Glutamatergic neuron (in vitro differentiated cells): ENCODE data around the gene MRPS12. TPM values are rescaled to one million over a fixed set of nuclear protein-coding genes. Genes with fewer than 3 reads are reported as not detected.

Experiments
- DNase-seq: peaks from one replicate; pipeline ENCODE4 v3.0.0; 2022
- H3K27ac Mint-ChIP-seq: one replicate; pipeline ENCODE4 v1.8.0; 2020; ENCODE audit warnings: mild to moderate bottlenecking, mixed read lengths, inconsistent platforms; ENCODE audit not compliant: unreplicated experiment
- H3K27me3 Mint-ChIP-seq: one replicate; pipeline ENCODE4 v1.8.0; 2020; ENCODE audit warnings: mild to moderate bottlenecking, moderate library complexity, mixed read lengths, inconsistent platforms; ENCODE audit not compliant: unreplicated experiment
- H3K36me3 Mint-ChIP-seq: one replicate; pipeline ENCODE4 v1.8.0; 2020; ENCODE audit warnings: mild to moderate bottlenecking, mixed read lengths, inconsistent platforms; ENCODE audit not compliant: unreplicated experiment
- H3K4me1 Mint-ChIP-seq: one replicate; pipeline ENCODE4 v1.8.0; 2020; ENCODE audit warnings: mild to moderate bottlenecking, low read depth, mixed read lengths, inconsistent platforms; ENCODE audit not compliant: unreplicated experiment
- H3K4me3 Mint-ChIP-seq: one replicate; pipeline ENCODE4 v1.8.0; 2020; ENCODE audit warnings: mild to moderate bottlenecking, mixed read lengths, inconsistent platforms; ENCODE audit not compliant: unreplicated experiment
- H3K9me3 Mint-ChIP-seq: one replicate; pipeline ENCODE4 v1.8.0; 2020; ENCODE audit warnings: mild to moderate bottlenecking, moderate library complexity, mixed read lengths, inconsistent platforms; ENCODE audit not compliant: unreplicated experiment
- total RNA-seq: library from RNA; stranded (reverse); fragmentation: NEBNext Ultra II Directional; extraction: Animal tissue kit (Norgen Biotek cat#: 25700); gene quantifications from one replicate; pipeline ENCODE4 v1.2.1, GENCODE V29; 2021; ENCODE audit not compliant: unreplicated experiment
- TF ChIP-seq, protein P1 (sequence below): fragments of 200-600 bp; sonication (generic); IDR thresholded peaks from one replicate; pipeline ENCODE4 v1.5.0; 2021; ENCODE audit not compliant: partially characterized antibody, unreplicated experiment

Gene MRPS12
- total RNA-seq, 1 donor from 2014 or later: 30.4 TPM

DNA sequence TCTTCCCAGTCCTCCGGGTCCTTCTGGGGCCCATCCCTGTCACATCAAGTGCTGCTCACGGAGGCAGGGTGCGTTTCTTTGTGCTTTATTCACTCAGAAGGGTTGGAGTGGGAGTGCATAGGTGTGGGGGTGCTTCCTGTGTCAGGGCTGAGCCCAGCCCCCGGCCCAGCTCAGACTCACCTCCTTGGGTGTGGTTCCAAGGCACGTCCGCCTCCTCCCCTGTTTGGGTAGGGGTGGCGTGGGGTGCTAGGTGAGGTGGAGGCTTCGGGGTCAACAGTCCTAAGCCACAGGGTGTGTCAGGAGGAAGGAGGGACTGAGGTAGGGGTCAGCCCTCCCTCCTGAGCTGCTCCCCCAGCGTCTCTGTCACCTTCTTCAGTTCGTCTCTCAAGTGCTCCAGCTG is 21.8 kb upstream of the MRPS12 start:
- H3K9me3 Mint-ChIP-seq: peaks cover 15% of the 10 kb centered on the region
- peaks cover 8% of the 10 kb centered on the region for H3K27me3 Mint-ChIP-seq
- peaks cover 5% of the 10 kb centered on the region for H3K4me1 Mint-ChIP-seq
- TF ChIP-seq, protein P1, sequence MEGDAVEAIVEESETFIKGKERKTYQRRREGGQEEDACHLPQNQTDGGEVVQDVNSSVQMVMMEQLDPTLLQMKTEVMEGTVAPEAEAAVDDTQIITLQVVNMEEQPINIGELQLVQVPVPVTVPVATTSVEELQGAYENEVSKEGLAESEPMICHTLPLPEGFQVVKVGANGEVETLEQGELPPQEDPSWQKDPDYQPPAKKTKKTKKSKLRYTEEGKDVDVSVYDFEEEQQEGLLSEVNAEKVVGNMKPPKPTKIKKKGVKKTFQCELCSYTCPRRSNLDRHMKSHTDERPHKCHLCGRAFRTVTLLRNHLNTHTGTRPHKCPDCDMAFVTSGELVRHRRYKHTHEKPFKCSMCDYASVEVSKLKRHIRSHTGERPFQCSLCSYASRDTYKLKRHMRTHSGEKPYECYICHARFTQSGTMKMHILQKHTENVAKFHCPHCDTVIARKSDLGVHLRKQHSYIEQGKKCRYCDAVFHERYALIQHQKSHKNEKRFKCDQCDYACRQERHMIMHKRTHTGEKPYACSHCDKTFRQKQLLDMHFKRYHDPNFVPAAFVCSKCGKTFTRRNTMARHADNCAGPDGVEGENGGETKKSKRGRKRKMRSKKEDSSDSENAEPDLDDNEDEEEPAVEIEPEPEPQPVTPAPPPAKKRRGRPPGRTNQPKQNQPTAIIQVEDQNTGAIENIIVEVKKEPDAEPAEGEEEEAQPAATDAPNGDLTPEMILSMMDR: no peak
- H3K4me3 Mint-ChIP-seq: no peak overlapping the region
- no peak for DNase-seq
- peaks cover 10% of the 10 kb centered on the region for H3K36me3 Mint-ChIP-seq
- H3K27ac Mint-ChIP-seq: no peak overlapping the region

- TF ChIP-seq, protein P1: no peak
- no peak for DNase-seq
- Mint-ChIP-seq H3K27ac (peak overlapping the region; percentile 33), H3K36me3 (peaks cover 10% of the 10 kb centered on the region), H3K27me3 (peaks cover 9% of the 10 kb centered on the region), H3K9me3 (peaks cover 15% of the 10 kb centered on the region), H3K4me1 (peaks cover 8% of the 10 kb centered on the region), H3K4me3 (peak overlapping the region; percentile 34)
Measured at GRCh38 chr19:38910488-38910887, 20.3 kb upstream of the MRPS12 start.

DNA sequence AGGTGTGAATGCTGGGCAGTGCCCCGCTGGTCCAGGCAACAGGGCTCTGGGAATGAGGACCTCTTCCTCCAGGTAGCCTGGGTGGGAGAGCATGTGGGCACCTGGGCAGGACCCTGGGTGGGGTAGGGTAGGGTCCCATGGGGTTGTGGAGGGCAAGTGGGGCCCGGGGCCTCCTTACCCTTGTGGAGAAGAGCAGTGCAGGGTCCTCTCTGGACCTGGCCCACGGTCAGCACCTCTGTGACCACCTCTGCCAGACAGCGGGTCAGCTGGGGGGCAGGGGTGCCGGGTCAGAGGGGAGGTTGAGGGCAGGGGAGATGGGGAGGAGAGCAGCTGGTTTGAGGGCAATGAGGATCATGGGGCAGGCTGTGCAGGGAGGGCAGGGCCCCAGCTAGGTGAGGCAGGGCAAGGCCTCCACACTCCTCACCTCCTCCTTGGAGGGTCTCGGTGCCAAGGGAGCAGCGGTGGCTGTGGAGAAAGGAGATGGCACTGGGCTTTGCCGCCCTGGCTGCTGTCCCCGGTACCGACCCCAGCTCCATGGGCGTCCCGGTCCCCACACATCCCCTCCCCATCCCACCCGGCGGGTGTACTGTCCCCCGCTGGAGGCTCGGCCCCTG is 19.2 kb upstream of the MRPS12 start:
- Mint-ChIP-seq H3K27ac (no peak overlapping the region), H3K36me3 (peaks cover 10% of the 10 kb centered on the region), H3K9me3 (peaks cover 17% of the 10 kb centered on the region), H3K27me3 (peaks cover 9% of the 10 kb centered on the region), H3K4me3 (no peak overlapping the region), H3K4me1 (peaks cover 8% of the 10 kb centered on the region)
- TF ChIP-seq, protein P1: no peak
- no peak for DNase-seq

GRCh38 chr19:38912600-38913514 is 17.9 kb upstream of the MRPS12 start:
- H3K27ac Mint-ChIP-seq: peak overlapping the region; percentile 94
- TF ChIP-seq, protein P1: no peak
- peaks cover 8% of the 10 kb centered on the region for H3K4me1 Mint-ChIP-seq
- H3K27me3 Mint-ChIP-seq: peaks cover 9% of the 10 kb centered on the region
- peaks cover 5% of the 10 kb centered on the region for H3K36me3 Mint-ChIP-seq
- H3K9me3 Mint-ChIP-seq: peaks cover 15% of the 10 kb centered on the region
- DNase-seq: no peak
- H3K4me3 Mint-ChIP-seq: peak overlapping the region; percentile 11

DNA sequence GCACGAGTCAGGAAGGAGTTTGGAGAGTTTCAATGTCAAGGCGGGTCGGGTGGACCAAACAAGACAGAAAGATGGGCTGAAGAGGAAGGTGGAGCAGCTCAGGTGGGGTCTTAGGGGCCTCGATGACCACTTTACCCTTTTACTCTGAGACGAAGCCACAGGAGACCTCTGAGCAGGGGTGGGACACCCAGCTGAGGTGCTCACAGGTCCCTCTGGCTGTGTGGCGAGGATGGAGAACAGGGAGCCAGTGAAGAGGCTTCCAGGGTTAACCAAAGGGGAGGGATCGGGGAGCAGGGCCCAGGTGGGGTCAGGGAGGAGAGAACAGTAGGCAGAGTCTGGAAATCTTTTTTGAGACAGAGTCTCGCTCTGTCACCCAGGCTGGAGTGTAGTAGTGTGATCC is 16.8 kb upstream of the MRPS12 start:
- no peak for DNase-seq
- Mint-ChIP-seq H3K4me1 (peaks cover 8% of the 10 kb centered on the region), H3K9me3 (peaks cover 13% of the 10 kb centered on the region), H3K27ac (peak overlapping the region; percentile 80), H3K4me3 (peak overlapping the region; percentile 26), H3K36me3 (peaks cover 5% of the 10 kb centered on the region), H3K27me3 (peaks cover 9% of the 10 kb centered on the region)
- TF ChIP-seq, protein P1: no peak
